Liver (tissue), 9 donors: ENCODE results near the gene KCNJ15. TPM values are rescaled to one million over a fixed set of nuclear protein-coding genes. Genes with fewer than 3 reads are reported as not detected.

ENCODE experiments used
- DNase-seq: peaks from one replicate; pipeline ENCODE4 v3.0.0-alpha.2; 2017; ENCODE audit warnings: low spot score
- H3K27ac ChIP-seq, 2 donors: one replicate each; pipeline ENCODE4 v1.7.0; 2013; ENCODE audit warnings: inconsistent platforms in 2 of 2, low read length in 2 of 2, control low read depth in 1 of 2, low read depth in 1 of 2, mild to moderate bottlenecking in 1 of 2
- H3K27me3 ChIP-seq, 4 donors: one replicate each; pipeline versions ENCODE4 v1.6.1 to v1.7.0; 2013; ENCODE audit warnings: low read length in 3 of 4, inconsistent platforms in 1 of 4, mild to moderate bottlenecking in 1 of 4, moderate library complexity in 1 of 4; ENCODE audit not compliant: control insufficient read depth in 4 of 4, insufficient read depth in 4 of 4
- H3K36me3 ChIP-seq, 4 donors: one replicate each; pipeline versions ENCODE4 v1.6.1 to v1.7.0; 2013; ENCODE audit warnings: low read length in 3 of 4, mild to moderate bottlenecking in 3 of 4, low read depth in 1 of 4, moderate library complexity in 1 of 4; ENCODE audit not compliant: control insufficient read depth in 4 of 4, insufficient read depth in 3 of 4
- H3K4me1 ChIP-seq, 4 donors: one replicate each; pipeline versions ENCODE4 v1.6.1 to v1.7.0; 2013; ENCODE audit warnings: low read length in 3 of 4, mild to moderate bottlenecking in 3 of 4, moderate library complexity in 1 of 4; ENCODE audit not compliant: control insufficient read depth in 4 of 4, insufficient read depth in 4 of 4
- H3K4me3 ChIP-seq, 3 donors: one replicate each; pipeline versions ENCODE4 v1.6.1 to v1.7.0; 2013; ENCODE audit warnings: low read length in 3 of 3, control low read depth in 1 of 3, low read depth in 1 of 3, mild to moderate bottlenecking in 1 of 3
- H3K9ac ChIP-seq, 2 donors: one replicate each; pipeline ENCODE4 v1.7.0; 2013; ENCODE audit warnings: low read length in 2 of 2, mild to moderate bottlenecking in 2 of 2, moderate library complexity in 2 of 2, control low read depth in 1 of 2, low read depth in 1 of 2
- H3K9me3 ChIP-seq, 4 donors: one replicate each; pipeline versions ENCODE4 v1.6.1 to v1.7.0; 2013; ENCODE audit warnings: low read length in 3 of 4; ENCODE audit not compliant: control insufficient read depth in 4 of 4
- CTCF ChIP-seq: fragments of 150-350 bp; IDR thresholded peaks from 2 replicates; pipeline ENCODE4 v1.5.1; 2017; ENCODE audit warnings: improper control_type of control experiment, low read depth, low read length; ENCODE audit not compliant: missing input control
- EGR1 ChIP-seq, 2 donors: IDR thresholded peaks; 2 replicates each; pipeline ENCODE4 v1.6.1; 2016 to 2018; ENCODE audit warnings: antibody characterized with exemption in 2 of 2, low read depth in 2 of 2
- FOXA2 ChIP-seq: IDR thresholded peaks from 2 replicates; pipeline ENCODE4 v1.6.1; 2016; ENCODE audit warnings: antibody characterized with exemption
- GABPA ChIP-seq, 2 donors: IDR thresholded peaks in 1 of 2; conservative IDR thresholded peaks in 1 of 2; 2 replicates each; pipeline ENCODE4 v1.6.1; 2016; ENCODE audit warnings: antibody characterized with exemption in 2 of 2, mild to moderate bottlenecking in 1 of 2, moderate library complexity in 1 of 2
- HNF4G ChIP-seq: IDR thresholded peaks from 2 replicates; pipeline ENCODE4 v1.6.1; 2016; ENCODE audit warnings: antibody characterized with exemption
- MAX ChIP-seq: IDR thresholded peaks from 2 replicates; pipeline ENCODE4 v1.6.1; 2016; ENCODE audit warnings: antibody characterized with exemption
- NR2F2 ChIP-seq: IDR thresholded peaks from 2 replicates; pipeline ENCODE4 v1.6.1; 2016; ENCODE audit warnings: antibody characterized with exemption
- RAD21 ChIP-seq, 2 donors: IDR thresholded peaks; 2 replicates each; pipeline ENCODE4 v1.6.1; 2016; ENCODE audit warnings: antibody characterized with exemption in 2 of 2, mild to moderate bottlenecking in 2 of 2
- REST ChIP-seq: IDR thresholded peaks from 2 replicates; pipeline ENCODE4 v1.6.1; 2016; ENCODE audit warnings: antibody characterized with exemption, mild to moderate bottlenecking
- RXRA ChIP-seq, 2 donors: IDR thresholded peaks; 2 replicates each; pipeline ENCODE4 v1.6.1; 2017 to 2018; ENCODE audit warnings: antibody characterized with exemption in 2 of 2, mild to moderate bottlenecking in 1 of 2
- SP1 ChIP-seq: IDR thresholded peaks from 2 replicates; pipeline ENCODE4 v1.6.1; 2018; ENCODE audit warnings: antibody characterized with exemption, mild to moderate bottlenecking
- TAF1 ChIP-seq: conservative IDR thresholded peaks from 2 replicates; pipeline ENCODE4 v1.6.1; 2016; ENCODE audit warnings: antibody characterized with exemption, mild to moderate bottlenecking
- YY1 ChIP-seq: IDR thresholded peaks from 2 replicates; pipeline ENCODE4 v1.6.1; 2016; ENCODE audit warnings: antibody characterized with exemption, mild to moderate bottlenecking
- WGBS: extraction: QIAGEN DNeasy Blood & Tissue Kit; methylation state at CpG from one replicate; pipeline ENCODE4 v1.1.7; 2013; 5-methylcytosine and 5-hydroxymethylcytosine counted together
- polyA plus RNA-seq, 2 donors: library from polyadenylated mRNA; stranded (reverse) in 1 of 2; unstranded in 1 of 2; fragments of 200-250 nt in 1 of 2; fragments of >200 nt in 1 of 2; fragmentation: Nextera tagmentation in 1 of 2; extraction: Ambion mirVana in 1 of 2; gene quantifications; one replicate each; pipeline versions ENCODE4 v1.2.1 to v1.2.3, GENCODE V29; 2013 to 2015
- total RNA-seq, 2 donors: library from RNA; depleted of rRNA; stranded (reverse); fragments of >200 nt; gene quantifications; one replicate each; pipeline ENCODE4 v1.2.3, GENCODE V29; 2014
- donor health status: healthy.
- donor health status: healthy.
- donor health status: healthy.
- donor health status: healthy.
- donor health status: healthy.

Gene KCNJ15
- total and polyA plus RNA-seq, 4 donors, result 0.61 to 4.8 (median 2.2) TPM

GRCh38 chr21:38243732-38244406, 12.9 kb upstream of the KCNJ15 start (continued):
- no peak for TF ChIP-seq EGR1 (IDR thresholded peaks at IDR 0.05; ENCODE audit: low read depth in 2 of 2)
- no peak for TF ChIP-seq MAX
- no peak for TF ChIP-seq HNF4G
- TF ChIP-seq GABPA (IDR thresholded peaks at IDR 0.05 in 1 of 2, conservative IDR thresholded peaks at IDR 0.05 in 1 of 2), result no peak
- TF ChIP-seq RXRA (IDR thresholded peaks at IDR 0.05), result no peak
- no peak for TF ChIP-seq YY1
- TF ChIP-seq RAD21 (IDR thresholded peaks at IDR 0.05), result no peak
- TF ChIP-seq TAF1, result no peak
- no peak for TF ChIP-seq SP1

GRCh38 chr21:38244407-38244787, 12.4 kb upstream of the KCNJ15 start:
- WGBS, result 81% methylated on average over 2 of the region's 2 CpGs
- no peaks in the 10 kb centered on the region for H3K4me1 ChIP-seq
- no peak for TF ChIP-seq CTCF
- no peak for TF ChIP-seq RXRA (IDR thresholded peaks at IDR 0.05)
- no peak for TF ChIP-seq REST
- DNase-seq, result no peak
- no peak overlapping the region for H3K4me3 ChIP-seq
- H3K27ac ChIP-seq, result no peak overlapping the region
- no peaks in the 10 kb centered on the region for H3K36me3 ChIP-seq
- H3K9me3 ChIP-seq, result no peaks in the 10 kb centered on the region
- no peak overlapping the region for H3K9ac ChIP-seq
- H3K27me3 ChIP-seq, result no peaks in the 10 kb centered on the region

- Histone ChIP-seq H3K9ac (no peak overlapping the region), H3K4me1 (peaks cover 0 to 6% (median 3%) of the 10 kb centered on the region in 4 donors), H3K4me3 (no peak overlapping the region), H3K36me3 (no peaks in the 10 kb centered on the region), H3K27me3 (no peaks in the 10 kb centered on the region), H3K9me3 (no peaks in the 10 kb centered on the region), H3K27ac (no peak overlapping the region)
- 81% methylated on average over 9 of the region's 9 CpGs for WGBS
- no peak for TF ChIP-seq CTCF
- no peak for TF ChIP-seq YY1
- no peak for TF ChIP-seq MAX
- TF ChIP-seq NR2F2, result no peak
- no peak for TF ChIP-seq HNF4G
- no peak for TF ChIP-seq GABPA (IDR thresholded peaks at IDR 0.05 in 1 of 2, conservative IDR thresholded peaks at IDR 0.05 in 1 of 2)
- no peak for TF ChIP-seq FOXA2
- TF ChIP-seq SP1, result no peak
- no peak for TF ChIP-seq TAF1
- no peak for DNase-seq
Measured at GRCh38 chr21:38244885-38245869, 11.6 kb upstream of the KCNJ15 start.
